HL-60 (cell line): ENCODE measurements around the gene DYNLT4.
A peak's percentile ranks its signal among the peaks of the same experiment; 100 is the strongest.

Source experiments
- CTCF ChIP-seq: IDR thresholded peaks from one replicate; pipeline ENCODE4 v1.5.1; 2011; ENCODE audit warnings: low read length, control low read depth, inconsistent platforms; ENCODE audit not compliant: insufficient read depth
- GABPA ChIP-seq: IDR thresholded peaks from 2 replicates; pipeline ENCODE4 v1.6.1; 2012; ENCODE audit warnings: low read depth
- POLR2AphosphoS5 ChIP-seq: IDR thresholded peaks from 2 replicates; pipeline ENCODE4 v1.6.1; 2012; ENCODE audit warnings: low read depth
- REST ChIP-seq: IDR thresholded peaks from 2 replicates; pipeline ENCODE4 v1.6.1; 2012; ENCODE audit warnings: low read depth; ENCODE audit not compliant: insufficient replicate concordance

- TF ChIP-seq CTCF, result no peak
- TF ChIP-seq POLR2AphosphoS5, result peak; percentile 30; the same call in 1 of the 2 replicates
- no peak for TF ChIP-seq GABPA
- TF ChIP-seq REST, result no peak
These were observed 22.6 kb upstream of the DYNLT4 start for GRCh38 chr1:44829506-44830384.
